ENCODE data around the gene CHMP4A.

Gene CHMP4A

DNA sequence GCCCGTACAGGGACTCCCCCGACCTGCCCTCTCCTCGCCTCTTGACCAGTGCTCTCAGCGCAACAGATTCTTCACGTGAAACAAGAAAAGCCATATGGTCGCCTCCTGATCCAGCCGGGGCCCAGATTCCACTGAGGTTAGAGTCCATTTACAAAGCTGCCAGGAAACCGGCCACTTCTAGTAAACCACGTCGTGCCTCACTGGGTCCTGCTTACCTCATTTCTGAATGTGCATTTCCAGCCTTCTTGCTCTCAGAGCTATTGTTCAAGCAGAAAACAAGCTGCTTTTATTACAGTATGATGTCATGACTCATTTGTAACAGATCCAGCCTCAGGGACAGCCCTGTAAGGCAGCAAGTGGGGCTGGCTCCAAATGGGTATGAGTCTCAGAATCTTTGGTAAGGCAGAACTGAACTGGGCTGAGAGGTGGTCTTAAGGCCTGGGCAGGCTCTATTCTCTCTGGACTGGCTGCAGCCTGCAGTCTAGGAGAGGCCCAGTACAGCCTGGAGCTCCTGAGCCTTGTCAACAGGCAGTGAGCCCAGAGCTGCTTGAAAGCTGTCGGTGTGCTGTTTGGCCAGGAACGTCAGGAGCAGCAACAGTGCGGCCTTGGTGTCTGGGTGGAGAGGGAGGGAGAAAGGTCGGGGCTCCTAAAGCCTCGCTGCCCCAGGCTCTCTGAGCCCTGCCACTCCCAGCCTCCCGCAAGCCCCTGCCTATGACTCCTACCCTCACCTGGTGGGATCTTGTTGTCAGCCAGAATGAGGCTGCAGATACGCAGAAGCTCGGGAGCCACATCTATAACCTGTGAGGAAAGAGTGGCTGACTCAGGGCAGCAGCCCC is 33.1 kb downstream of the CHMP4A start:
- no peak for DNase-seq (ENCODE audit: low read depth in 2 of 2, low spot score in 1 of 2)

DNA sequence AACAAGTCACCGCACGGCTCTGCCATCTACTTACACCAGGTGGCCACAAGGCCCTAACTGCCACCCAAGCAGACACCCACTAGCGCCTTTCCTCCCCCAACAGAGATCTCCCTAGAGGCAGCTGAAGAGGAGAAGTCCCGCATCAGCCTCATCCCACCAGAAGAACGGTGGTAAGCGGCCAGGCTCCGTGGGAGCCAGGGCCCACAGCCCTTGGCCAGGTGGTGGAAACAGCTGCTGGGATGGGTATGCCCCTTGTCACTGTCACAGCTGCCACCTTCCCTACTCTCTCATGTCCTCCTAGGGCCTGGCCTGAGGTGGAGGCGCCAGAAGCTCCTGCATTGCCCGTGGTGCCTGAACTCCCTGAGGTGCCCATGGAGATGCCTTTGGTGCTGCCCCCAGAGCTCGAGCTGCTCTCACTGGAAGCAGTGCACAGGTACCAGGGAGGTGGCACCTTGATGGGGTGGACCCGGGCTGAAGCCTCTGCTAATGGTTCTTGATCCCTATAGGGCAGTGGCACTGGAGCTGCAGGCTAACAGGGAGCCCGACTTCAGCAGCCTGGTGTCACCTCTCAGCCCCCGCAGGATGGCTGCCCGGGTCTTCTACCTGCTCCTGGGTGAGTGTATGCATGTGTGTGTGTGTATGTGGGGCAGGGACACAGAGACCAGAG is 33.9 kb downstream of the CHMP4A start:
- no peak for DNase-seq (ENCODE audit: low read depth in 2 of 2, low spot score in 1 of 2)

DNA sequence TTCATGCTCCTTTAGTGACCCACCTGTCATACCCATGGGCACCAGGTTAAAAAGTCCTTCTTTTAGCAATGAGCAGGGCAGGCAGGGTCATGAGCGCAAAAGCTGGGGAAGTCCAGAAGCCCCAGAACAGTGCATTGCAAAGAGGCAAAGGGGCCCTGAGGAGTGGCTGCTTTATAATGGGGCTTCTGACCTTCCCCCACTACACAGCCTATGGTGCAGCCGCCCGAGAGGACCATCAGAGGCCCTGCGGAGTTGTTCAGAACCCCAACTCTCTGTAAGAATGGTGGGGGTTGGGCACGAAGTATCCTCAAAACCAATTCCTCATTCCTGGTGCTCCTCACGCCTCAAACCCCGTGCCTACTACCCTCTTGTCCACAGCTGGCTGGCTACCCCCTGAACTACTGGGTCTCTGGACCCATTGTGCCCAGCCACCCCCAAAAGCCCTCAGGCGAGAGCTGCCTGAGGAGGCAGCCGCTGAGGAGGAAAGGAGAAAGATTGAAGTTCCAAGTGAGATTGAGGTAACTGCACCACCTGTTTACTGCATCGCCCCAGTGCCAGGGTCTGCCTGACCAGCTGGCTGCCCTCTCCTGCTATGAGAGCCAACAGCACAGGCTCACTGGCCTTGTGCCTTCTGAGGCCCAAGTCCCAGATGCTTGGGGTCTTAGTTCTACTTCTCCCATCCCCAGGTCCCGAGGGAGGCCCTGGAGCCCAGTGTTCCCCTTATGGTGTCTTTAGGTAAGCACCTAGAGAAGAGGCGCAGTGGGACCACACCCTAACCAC is 34.7 kb downstream of the CHMP4A start:
- no peak for DNase-seq (ENCODE audit: low read depth in 2 of 2, low spot score in 1 of 2)

DNA sequence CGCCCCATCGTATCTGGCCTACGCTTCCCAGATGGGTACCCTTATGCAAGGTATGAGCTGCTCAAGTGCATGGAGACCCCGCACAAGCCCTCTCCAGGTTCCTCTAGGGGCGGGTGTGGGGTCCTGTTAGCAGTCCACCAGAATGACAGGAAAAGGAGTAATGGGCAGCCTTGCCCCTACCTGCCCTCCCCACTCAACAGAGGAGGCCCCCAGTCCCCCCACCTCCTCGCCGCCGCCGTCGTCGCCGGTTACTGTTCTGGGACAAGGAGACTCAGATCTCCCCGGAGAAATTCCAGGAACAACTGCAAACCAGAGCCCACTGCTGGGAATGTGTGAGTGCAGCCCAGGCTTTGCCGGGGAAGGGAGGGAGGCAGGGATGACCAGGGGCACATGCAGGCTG is 35.4 kb downstream of the CHMP4A start:
- no peak for DNase-seq (ENCODE audit: low read depth in 2 of 2, low spot score in 1 of 2)

DNA sequence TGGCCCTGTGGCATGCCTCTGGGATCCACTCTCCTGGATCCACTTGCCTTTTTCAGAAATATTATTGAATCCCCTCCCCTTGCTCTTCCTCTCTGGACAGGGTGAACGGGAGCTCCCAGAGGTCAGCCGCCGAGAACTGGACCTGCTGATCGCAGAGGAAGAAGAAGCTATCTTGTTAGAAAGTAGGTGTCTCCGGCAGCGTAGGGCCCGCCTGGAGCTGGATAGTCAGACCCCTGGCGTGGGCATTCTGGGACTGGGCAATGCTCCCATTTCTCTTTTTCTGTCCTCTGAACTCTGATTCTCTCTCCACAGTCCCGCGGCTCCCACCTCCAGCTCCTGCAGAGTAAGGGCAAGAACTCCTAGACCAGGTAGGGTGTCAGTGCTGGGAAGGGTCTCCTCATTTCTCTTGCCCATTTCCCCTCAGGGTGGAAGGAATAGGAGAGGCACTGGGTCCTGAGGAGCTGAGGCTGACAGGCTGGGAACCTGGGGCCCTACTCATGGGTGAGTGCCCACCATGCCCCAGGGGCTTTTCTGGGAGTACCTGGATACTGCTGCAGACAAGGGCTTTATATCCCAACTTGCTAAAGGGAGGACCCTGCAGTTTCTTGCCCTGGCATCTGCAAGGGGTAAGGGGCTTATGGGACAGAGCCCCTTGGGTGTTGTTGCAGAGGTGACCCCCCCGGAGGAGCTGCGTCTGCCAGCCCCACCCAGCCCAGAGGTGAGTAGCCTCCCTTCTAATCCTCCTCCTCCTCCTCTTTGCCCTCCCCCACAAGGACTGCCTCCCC is 36.1 kb downstream of the CHMP4A start:
- no peak for DNase-seq (ENCODE audit: low read depth in 2 of 2, low spot score in 1 of 2)

DNA sequence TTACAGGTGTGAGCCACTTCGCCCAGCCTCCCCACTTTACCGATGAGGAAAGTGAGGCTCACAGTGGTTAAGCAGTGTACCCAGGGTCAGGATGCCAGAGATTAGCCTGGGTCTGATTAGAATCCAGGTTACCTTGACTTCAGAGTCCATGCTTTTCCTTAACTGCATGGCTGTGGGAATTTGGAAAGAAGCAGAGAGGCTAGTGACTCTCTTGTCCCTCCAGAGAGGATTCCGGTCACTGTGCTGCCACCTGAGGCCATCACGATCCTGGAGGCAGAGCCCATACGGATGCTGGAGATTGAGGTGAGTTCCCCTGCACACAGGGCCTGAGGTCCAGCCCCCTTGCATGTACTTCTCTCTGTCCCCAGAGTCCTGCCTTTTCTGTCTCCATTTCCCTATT is 36.7 kb downstream of the CHMP4A start:
- DNase-seq (ENCODE audit: low read depth in 2 of 2, low spot score in 1 of 2): no peak

DNA sequence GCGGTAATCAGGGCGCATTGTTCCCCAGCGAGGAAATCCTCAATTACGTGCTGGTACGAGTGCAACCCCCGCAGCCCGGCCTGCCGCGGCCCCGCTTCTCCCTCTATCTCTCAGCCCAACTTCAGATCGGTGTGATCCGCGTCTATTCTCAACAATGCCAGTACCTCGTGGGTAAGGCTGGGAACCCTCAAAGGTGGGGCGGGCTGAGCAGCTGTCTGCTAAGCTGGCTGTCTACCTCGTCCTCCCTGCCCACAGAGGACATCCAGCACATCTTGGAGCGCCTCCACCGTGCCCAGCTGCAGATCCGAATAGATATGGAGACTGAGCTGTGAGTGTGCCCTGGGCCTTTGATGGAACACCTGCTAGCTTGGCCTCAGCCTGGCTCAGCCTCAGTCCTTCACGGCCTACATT is 40.4 kb downstream of the CHMP4A start:
- DNase-seq (ENCODE audit: low read depth in 2 of 2, low spot score in 1 of 2): no peak

DNA sequence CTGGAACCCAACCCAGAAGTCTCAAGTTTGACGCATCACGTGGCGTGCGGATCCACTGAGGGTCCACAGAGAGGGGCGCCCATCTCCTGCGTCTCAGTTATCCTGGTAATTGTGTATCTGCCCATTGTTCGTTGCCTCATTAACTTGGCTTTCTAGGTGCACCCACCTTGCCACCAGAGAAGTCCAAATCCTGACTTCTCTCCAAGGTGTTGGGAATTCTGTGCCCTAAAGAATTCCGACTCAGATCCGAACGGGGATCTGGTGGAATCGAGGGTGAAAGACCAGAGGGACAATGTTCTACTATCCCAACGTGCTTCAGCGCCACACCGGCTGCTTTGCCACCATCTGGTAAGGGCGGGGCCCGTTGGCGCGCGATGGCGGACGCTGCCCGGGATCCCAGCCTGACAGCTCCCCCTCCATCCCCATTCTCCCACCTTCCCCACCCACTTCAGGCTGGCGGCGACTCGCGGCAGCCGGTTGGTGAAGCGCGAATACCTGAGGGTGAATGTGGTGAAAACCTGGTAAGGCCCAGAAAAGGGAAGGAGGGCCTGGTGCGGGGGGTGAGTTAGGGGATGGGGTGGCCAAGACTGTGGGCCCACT is 40.9 kb downstream of the CHMP4A start:
- no peak for DNase-seq (ENCODE audit: low read depth in 2 of 2, low spot score in 1 of 2)

DNA sequence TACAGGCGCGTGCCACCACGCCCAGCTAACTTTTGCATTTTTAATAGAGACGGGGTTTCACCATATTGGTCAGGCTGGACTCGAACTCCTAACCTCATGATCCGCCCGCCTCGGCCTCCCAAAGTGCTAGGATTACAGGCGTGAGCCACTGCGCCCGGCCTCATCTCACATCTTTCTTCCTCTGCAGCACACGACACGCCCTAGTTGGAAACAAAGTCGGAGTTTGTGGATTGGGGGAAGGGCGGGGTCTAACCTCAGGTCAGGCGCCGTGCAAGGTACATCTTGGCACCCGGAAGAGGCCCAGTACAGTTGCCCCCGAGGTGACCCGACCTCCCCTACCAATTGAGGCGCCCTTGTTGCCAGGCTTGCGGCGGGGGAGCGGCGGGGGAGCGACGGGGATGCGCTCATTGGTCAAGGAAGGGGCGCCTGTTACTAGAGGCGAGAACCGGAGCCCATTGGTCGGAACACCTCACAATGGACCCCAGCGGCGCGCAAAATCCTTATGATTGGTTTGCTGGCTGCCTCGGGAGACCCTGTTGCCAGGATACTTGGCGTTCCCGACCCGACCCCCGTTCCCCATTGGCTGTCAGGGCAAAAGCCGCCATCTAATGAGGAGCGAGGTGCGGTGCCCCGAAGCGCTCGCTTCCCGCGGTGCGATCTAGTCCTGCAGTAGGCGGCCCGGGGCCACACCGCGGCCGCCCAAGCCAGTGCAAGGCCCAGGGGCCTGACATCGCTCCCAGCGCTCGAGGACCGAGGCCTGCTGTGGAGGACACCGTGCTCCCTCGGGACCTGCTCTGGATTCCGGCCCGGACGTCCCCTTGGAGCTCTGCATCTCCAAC is 41.6 kb downstream of the CHMP4A start, which contains the start of gene REC8:
Gene REC8, plus strand, starts transcription at position 659 of the 839 bp plus-strand sequence. CDS start 473 bp downstream, outside the sequence.
- peak in 1 of 2 donors; percentile 40 for DNase-seq (ENCODE audit: low read depth in 2 of 2, low spot score in 1 of 2)

DNA sequence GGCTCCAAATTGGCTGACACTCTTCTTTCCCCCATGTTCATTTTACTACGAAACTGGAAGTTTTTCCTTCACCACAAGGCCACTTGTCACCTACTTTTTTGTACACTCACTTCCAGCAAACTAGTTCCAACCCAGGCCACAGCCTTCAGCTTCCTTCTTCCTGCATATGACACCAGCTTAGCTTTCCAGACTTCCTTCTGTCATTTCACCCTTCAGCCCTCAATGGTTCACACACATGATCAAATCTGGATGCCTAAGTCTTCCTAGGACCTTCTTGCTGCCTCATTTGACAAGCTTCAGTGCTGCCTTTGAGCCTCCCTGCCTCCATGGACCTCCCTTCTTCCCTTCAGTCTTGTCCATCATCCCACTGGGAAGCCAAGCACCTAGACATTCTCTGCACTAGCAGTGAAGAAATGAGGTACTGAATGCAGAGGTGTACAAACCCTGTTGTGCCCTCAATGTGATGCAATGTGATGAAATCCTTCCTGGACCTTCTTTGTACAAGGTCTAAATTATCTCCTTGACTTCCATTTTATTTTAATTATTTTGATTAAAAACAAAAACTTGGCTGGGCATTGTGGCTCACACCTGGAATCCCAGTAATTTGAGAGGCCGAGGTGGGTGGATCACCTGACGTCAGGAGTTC is 45.7 kb downstream of the CHMP4A start:
- no peak for DNase-seq (ENCODE audit: low read depth in 2 of 2, low spot score in 1 of 2)

DNA sequence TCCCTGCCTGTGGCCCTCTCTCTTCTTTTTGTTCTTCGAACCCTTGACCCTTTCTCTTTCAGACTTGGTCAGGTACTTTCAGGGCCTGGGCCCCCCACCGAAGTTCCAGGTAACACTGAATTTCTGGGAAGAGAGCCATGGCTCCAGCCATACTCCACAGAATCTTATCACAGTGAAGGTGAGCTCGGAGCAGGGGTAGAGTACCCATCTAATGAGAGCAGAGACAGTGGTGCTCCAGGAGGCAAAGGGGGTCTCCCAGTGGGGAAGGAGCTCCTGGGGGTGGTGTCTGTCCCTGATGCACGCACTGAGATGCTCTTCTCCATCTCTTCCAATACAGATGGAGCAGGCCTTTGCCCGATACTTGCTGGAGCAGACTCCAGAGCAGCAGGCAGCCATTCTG is 47.5 kb downstream of the CHMP4A start:
- no peak for DNase-seq (ENCODE audit: low read depth in 2 of 2, low spot score in 1 of 2)

DNA sequence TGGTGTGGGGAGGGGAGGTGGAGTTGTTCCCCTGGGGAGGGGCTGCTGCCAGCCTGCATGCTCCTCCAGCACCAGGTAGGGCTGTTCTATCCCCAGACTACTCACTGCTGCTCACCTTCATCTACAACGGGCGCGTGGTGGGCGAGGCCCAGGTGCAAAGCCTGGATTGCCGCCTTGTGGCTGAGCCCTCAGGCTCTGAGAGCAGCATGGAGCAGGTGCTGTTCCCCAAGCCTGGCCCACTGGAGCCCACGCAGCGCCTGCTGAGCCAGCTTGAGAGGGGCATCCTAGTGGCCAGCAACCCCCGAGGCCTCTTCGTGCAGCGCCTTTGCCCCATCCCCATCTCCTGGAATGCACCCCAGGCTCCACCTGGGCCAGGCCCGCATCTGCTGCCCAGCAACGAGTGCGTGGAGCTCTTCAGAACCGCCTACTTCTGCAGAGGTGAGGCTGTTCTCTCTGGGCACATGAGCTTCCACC is 48.7 kb downstream of the CHMP4A start:
- no peak for DNase-seq (ENCODE audit: low read depth in 2 of 2, low spot score in 1 of 2)

DNA sequence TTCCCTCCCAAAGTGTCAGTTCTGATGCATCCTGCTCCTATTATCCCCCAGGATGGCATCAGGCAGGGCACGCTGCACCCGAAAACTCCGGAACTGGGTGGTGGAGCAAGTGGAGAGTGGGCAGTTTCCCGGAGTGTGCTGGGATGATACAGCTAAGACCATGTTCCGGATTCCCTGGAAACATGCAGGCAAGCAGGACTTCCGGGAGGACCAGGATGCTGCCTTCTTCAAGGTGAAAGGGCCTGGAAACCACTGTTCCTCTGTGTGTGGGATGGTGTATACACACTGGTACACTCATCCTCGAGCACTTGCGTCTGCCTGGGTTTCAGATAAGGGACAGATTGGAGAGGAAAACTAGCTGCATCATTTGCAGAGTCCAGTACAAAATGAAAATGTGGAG is 51.2 kb downstream of the CHMP4A start:
- no peak for DNase-seq (ENCODE audit: low read depth in 2 of 2, low spot score in 1 of 2)

DNA sequence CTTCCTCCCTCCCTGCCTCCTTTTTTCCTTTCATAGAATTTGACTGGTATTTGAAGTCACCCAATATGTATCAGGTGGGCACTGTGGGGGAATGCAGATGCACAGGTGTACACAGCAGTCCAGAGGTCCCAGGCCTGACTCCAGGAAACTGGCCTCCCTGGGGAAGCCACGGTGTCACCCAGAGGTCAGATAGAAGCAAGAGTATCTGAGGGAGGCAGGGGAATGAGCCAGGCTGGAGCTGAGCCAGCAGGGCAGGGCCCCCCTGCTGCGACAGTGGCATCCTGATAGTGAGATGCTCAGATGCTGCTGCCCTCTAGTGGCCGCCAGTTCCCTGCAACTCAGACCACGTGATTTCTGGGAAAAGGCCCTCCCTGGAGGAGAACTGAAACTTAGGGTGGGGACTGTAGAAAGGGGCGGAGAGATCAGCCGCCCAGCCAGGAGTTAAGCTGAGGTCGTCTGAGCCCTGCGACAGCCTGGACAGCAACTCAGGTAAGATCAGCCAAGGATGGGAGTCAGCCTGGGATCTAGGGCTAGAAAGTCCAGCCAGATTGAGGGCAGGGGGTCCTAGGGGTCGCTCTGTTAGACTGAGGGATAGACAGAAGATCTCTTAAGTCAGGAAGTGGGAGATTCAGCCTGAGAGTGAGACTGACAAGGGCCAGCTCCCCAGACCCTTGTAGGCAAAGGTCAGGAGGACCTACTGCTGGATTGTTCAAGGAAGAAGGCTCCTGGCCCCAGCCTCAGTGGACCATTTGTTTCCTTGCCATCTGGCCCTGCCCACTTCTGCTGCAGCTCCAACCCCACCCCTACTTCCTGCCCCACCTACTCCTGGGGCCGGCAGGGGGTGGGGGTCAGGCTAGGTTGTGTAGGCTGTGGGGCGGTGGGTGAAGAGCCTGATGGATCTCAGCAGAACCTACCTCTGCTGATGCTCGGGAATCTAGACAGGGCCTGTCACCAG is 52.2 kb downstream of the CHMP4A start, which contains the start of gene IRF9:
Gene IRF9, plus strand, starts transcription at position 416 of the 955 bp plus-strand sequence. CDS start 880 bp downstream, outside the sequence.
- peak; percentile 89 to 100 for DNase-seq (ENCODE audit: low read depth in 2 of 2, low spot score in 1 of 2)

DNA sequence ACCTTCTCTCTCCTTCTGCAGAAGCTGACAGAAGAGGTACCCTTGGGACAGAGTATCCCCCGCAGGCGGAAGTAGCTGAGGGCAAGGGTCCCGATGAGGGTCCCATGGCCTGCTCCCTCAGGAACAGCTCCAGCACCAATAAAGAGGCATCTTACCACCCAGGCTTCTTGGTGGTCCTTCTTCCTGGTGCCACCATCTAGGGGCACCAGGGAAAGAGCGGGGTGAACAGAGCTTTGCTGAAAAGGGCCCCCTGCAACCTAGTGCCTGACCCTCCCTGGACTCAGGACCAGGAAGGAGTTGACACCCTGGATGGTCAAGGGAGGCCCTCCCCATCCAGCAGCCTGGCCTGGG is 52.8 kb downstream of the CHMP4A start:
- no peak for DNase-seq (ENCODE audit: low read depth in 2 of 2, low spot score in 1 of 2)

DNA sequence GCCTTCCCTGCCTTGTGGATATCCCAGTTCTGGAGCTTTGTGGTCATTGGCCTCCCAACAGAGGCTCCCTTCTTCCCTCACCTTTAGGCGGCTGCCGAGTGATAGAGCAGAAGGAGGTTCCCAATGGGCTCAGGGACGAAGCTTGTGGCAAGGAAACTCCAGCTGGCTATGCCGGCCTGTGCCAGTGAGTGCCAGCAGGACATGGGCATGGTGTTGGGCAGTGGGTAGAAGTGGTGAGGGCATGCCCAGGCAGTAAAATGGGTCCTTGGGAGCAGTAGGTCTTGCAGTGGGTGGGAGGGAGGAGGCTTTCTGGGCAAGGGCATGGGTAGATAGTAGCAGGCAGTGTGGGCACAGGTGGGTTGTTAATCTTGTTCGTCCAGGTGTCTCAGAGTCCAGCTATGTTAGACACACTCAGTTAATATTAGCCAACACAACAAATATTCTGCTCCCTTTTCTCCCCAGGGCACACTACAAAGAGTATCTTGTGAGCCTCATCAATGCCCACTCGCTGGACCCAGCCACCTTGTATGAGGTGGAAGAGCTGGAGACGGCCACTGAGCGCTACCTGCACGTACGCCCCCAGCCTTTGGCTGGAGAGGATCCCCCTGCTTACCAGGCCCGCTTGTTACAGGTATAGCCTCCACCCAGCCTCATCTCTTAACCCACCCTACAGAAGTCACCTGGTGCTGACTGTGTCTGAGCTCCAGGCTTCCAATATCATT is 53.4 kb downstream of the CHMP4A start:
- no peak for DNase-seq (ENCODE audit: low read depth in 2 of 2, low spot score in 1 of 2)

Measured in stimulated activated CD8-positive, alpha-beta memory T cell treated with anti-CD3 and anti-CD28 coated beads, Interleukin-4, amount 100 ng/mL, for 4 hours (primary cell).